Measurements from ENCODE around the gene TIE1. TPM values are rescaled to one million over a fixed set of nuclear protein-coding genes. Genes with fewer than 3 reads are reported as not detected.

The TIE1 gene
- total RNA-seq, 1 experiment from 2014 or later, result 1.2 TPM

GRCh38 chr1:43306688-43307457 lies 6.1 kb downstream of the TIE1 start:
- Mint-ChIP-seq H3K4me1 (peaks cover 14% of the 10 kb centered on the region in 2 experiments; a peak in 3 of 4 replicates), H3K9me3 (no peaks in the 10 kb centered on the region), H3K27me3 (ENCODE audit: low read depth) (peaks cover 19% of the 10 kb centered on the region), H3K4me3 (no peak overlapping the region), H3K27ac (no peak overlapping the region), H3K36me3 (ENCODE audit: insufficient read depth in 1 of 3, low read depth in 3 of 3) (no peaks in the 10 kb centered on the region; a peak in 1 of 7 replicates)
- no peak overlapping the region for H3K23ac ChIP-seq (ENCODE audit: insufficient read length, low read depth, low read length)
- H2AK5ac ChIP-seq (ENCODE audit: insufficient read length, low read length), result no peak overlapping the region
- H3K4me1 ChIP-seq (ENCODE audit: insufficient read depth, low read length), result no peaks in the 10 kb centered on the region
- no peak overlapping the region for H2BK15ac ChIP-seq (ENCODE audit: low read depth, low read length)
- H3K27me3 ChIP-seq (ENCODE audit: insufficient read depth, low read length), result no peaks in the 10 kb centered on the region
- TF ChIP-seq CTCF (conservative IDR thresholded peaks at IDR 0.05), result no peak
- no peaks in the 10 kb centered on the region for H3K23me2 ChIP-seq (ENCODE audit: insufficient read length, low read depth, low read length, poor library complexity, severe bottlenecking)
- H3K79me2 ChIP-seq (ENCODE audit: insufficient read depth, low read length), result no peaks in the 10 kb centered on the region
- no peak overlapping the region for H3K56ac ChIP-seq (ENCODE audit: insufficient read length, low read depth, low read length)
- no peak overlapping the region for H3T11ph ChIP-seq (ENCODE audit: low read length)
- no CpG with 5 or more reads among the region's 17 CpGs for WGBS (ENCODE audit: extremely low coverage, insufficient read length, low lambda C conversion rate)
- H3K14ac ChIP-seq (ENCODE audit: insufficient read depth, low read length), result no peak overlapping the region
- H2BK120ac ChIP-seq (ENCODE audit: low read depth, low read length, poor library complexity, severe bottlenecking), result no peak overlapping the region
- no peak overlapping the region for H2BK5ac ChIP-seq (ENCODE audit: insufficient read length, low read length)
- H3K79me1 ChIP-seq (ENCODE audit: insufficient read depth, low read depth, low read length, poor library complexity, severe bottlenecking), result no peaks in the 10 kb centered on the region
- no peak overlapping the region for H3K4ac ChIP-seq (ENCODE audit: low read depth, low read length)
- H4K20me1 ChIP-seq (ENCODE audit: control insufficient read depth, insufficient read depth, insufficient read length), result no peaks in the 10 kb centered on the region
- no peak overlapping the region for H4K5ac ChIP-seq (ENCODE audit: insufficient read length, low read depth, low read length)
- no peak for DNase-seq
- no peak overlapping the region for H2BK20ac ChIP-seq (ENCODE audit: low read depth, low read length, poor library complexity, severe bottlenecking)
- H3K4me2 ChIP-seq (ENCODE audit: insufficient read depth, insufficient read length, low read length), result no peak overlapping the region
- H2AFZ ChIP-seq (ENCODE audit: low read length), result no peak overlapping the region
- H2BK12ac ChIP-seq (ENCODE audit: insufficient read length, low read depth, low read length), result no peak overlapping the region
- no peaks in the 10 kb centered on the region for H3K9me3 ChIP-seq (ENCODE audit: control insufficient read depth, low read depth, low read length)
- no peak overlapping the region for H4K91ac ChIP-seq (ENCODE audit: insufficient read length, low read depth, low read length)
- H4K8ac ChIP-seq (replicated peaks; ENCODE audit: insufficient read length, low read depth, low read length), result no peak overlapping the region
- H3K27ac ChIP-seq (ENCODE audit: insufficient read length, low read depth, low read length), result no peak overlapping the region
- no peak overlapping the region for H3K9ac ChIP-seq (ENCODE audit: extremely low read depth, insufficient read length, low read length)
- H3K18ac ChIP-seq (ENCODE audit: insufficient read length, low read depth, low read length), result no peak overlapping the region
